SU-DHL-6 (cell line): ENCODE data around the gene FBXO11.

Experiments used
- H2AFZ ChIP-seq: fragments of 200-600 bp; sonication (generic); 2 replicates; pipeline ENCODE4 v1.6.1; 2014; ENCODE audit warnings: low read depth, mild to moderate bottlenecking, moderate library complexity, mixed read lengths, antibody characterized with exemption, low read length; ENCODE audit not compliant: severe bottlenecking
- H3F3A ChIP-seq: fragments of 200-600 bp; shearing (Covaris generic); 2 replicates; pipeline ENCODE4 v1.6.0; 2016; ENCODE audit warnings: antibody characterized with exemption, mild to moderate bottlenecking; ENCODE audit not compliant: insufficient read depth
- H3K27ac ChIP-seq: fragments of 200-600 bp; sonication (generic); 2 replicates; pipeline ENCODE4 v1.5.1; 2016; ENCODE audit warnings: low read depth, mild to moderate bottlenecking, low read length, moderate library complexity, mixed read lengths
- H3K27me3 ChIP-seq: fragments of 200-600 bp; sonication (generic), shearing (Covaris generic); 2 replicates; pipeline ENCODE4 v1.6.0; 2014; ENCODE audit warnings: mild to moderate bottlenecking, low read length
- H3K36me3 ChIP-seq: fragments of 200-600 bp; sonication (generic); 2 replicates; pipeline ENCODE4 v1.6.1; 2014; ENCODE audit warnings: mild to moderate bottlenecking, low read length, mixed read lengths
- H3K4me2 ChIP-seq: fragments of 300-600, 200-600 bp; shearing (Covaris generic), sonication (generic); 2 replicates; pipeline ENCODE4 v1.6.0; 2014; ENCODE audit warnings: low read length, low read depth, mild to moderate bottlenecking; ENCODE audit not compliant: poor library complexity, severe bottlenecking
- H3K4me3 ChIP-seq: fragments of 200-600 bp; sonication (generic); 2 replicates; pipeline ENCODE4 v1.5.1; 2014; ENCODE audit warnings: antibody characterized with exemption, low read length, mild to moderate bottlenecking, mixed read lengths; ENCODE audit not compliant: insufficient read depth, poor library complexity, severe bottlenecking
- H3K79me2 ChIP-seq: fragments of 200-600 bp; sonication (generic); 2 replicates; pipeline ENCODE4 v1.6.1; 2014; ENCODE audit warnings: mild to moderate bottlenecking, low read length, moderate library complexity; ENCODE audit not compliant: insufficient read depth
- H3K9ac ChIP-seq: fragments of 200-600 bp; sonication (generic); 2 replicates; pipeline ENCODE4 v1.7.0; 2014; ENCODE audit warnings: mild to moderate bottlenecking, low read length
- H3K9me2 ChIP-seq: fragments of 200-600 bp; sonication (generic); replicated peaks from 2 replicates; pipeline ENCODE4 v1.6.1; 2014; ENCODE audit warnings: low read length; ENCODE audit not compliant: insufficient read depth
- H3K9me3 ChIP-seq: fragments of 200-600 bp; sonication (generic); 2 replicates; pipeline ENCODE4 v1.6.1; 2014; ENCODE audit warnings: low read length, mixed read lengths; ENCODE audit not compliant: insufficient read depth
- H4K20me1 ChIP-seq: fragments of 200-600 bp; sonication (generic); 2 replicates; pipeline ENCODE4 v1.6.1; 2014; ENCODE audit warnings: low read depth, mild to moderate bottlenecking, antibody characterized with exemption, low read length, moderate library complexity, mixed read lengths
- EZH2phosphoT487 ChIP-seq: fragments of 200-600 bp; sonication (generic), shearing (Covaris generic); conservative IDR thresholded peaks from 2 replicates; pipeline ENCODE4 v1.6.1; 2018; ENCODE audit warnings: mild to moderate bottlenecking, antibody characterized with exemption, low read length, moderate library complexity, mixed read lengths
- TF ChIP-seq, protein P1 (sequence below): fragments of 200-600 bp; sonication (generic); IDR thresholded peaks from one replicate; pipeline ENCODE4 v1.5.1; 2017; ENCODE audit warnings: antibody characterized with exemption, mild to moderate bottlenecking, low read length, moderate library complexity; ENCODE audit not compliant: insufficient read depth, poor library complexity, severe bottlenecking

FBXO11 gene

DNA sequence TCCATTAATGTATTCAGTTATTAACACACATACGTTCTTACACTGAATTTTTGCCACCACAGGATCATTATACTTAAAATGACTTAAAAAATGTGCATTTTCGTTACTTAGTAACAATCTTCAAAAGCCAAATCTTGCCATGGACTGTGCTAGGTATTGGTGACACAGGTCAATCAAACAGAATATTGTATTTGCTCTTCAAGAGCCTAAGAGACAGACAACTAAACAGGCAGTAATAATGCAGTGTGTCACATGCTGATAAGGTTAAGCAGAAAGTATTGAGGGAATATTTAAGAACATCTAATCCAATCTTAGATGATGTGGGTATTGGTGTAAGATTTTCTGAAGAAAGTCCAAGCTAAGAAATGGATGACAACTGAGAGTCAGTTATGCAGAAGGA, 56.9 kb downstream of the FBXO11 start:
- Histone ChIP-seq H3F3A (0 out of 2 replicates have a peak, but pooled peaks cover 5% of the 10 kb centered on the region), H2AFZ (no peak overlapping the region), H3K9me2 (no peaks in the 10 kb centered on the region), H3K9ac (no peak overlapping the region), H3K36me3 (no peaks in the 10 kb centered on the region), H3K9me3 (no peaks in the 10 kb centered on the region), H3K4me3 (no peak overlapping the region), H4K20me1 (peaks cover 16% of the 10 kb centered on the region), H3K27me3 (no peaks in the 10 kb centered on the region), H3K27ac (no peak overlapping the region), H3K79me2 (peaks cover 98% of the 10 kb centered on the region), H3K4me2 (no peak overlapping the region)
- TF ChIP-seq, protein P1, sequence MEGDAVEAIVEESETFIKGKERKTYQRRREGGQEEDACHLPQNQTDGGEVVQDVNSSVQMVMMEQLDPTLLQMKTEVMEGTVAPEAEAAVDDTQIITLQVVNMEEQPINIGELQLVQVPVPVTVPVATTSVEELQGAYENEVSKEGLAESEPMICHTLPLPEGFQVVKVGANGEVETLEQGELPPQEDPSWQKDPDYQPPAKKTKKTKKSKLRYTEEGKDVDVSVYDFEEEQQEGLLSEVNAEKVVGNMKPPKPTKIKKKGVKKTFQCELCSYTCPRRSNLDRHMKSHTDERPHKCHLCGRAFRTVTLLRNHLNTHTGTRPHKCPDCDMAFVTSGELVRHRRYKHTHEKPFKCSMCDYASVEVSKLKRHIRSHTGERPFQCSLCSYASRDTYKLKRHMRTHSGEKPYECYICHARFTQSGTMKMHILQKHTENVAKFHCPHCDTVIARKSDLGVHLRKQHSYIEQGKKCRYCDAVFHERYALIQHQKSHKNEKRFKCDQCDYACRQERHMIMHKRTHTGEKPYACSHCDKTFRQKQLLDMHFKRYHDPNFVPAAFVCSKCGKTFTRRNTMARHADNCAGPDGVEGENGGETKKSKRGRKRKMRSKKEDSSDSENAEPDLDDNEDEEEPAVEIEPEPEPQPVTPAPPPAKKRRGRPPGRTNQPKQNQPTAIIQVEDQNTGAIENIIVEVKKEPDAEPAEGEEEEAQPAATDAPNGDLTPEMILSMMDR, result no peak

DNA sequence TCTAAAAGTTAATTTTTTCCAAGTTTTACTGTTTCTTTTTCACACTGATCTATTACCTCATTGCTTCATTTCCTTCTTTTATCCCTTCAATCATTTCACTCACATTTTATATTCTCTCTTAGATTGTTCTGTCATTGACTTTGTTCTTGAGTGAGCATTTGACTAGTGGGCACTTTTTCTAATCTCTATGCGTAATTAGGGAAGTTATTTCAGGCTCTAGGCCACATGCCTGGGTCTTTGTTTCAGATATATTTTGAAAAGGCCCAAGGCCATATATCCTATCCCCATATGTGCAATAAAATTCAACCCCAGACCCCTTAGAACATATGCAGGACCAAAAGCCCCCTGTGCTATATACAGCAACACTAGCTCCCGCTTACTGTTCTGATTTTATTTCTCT, 62.1 kb downstream of the FBXO11 start:
- Histone ChIP-seq H3K79me2 (peaks cover 86% of the 10 kb centered on the region), H3K4me2 (no peak overlapping the region), H3K9ac (no peak overlapping the region)

DNA sequence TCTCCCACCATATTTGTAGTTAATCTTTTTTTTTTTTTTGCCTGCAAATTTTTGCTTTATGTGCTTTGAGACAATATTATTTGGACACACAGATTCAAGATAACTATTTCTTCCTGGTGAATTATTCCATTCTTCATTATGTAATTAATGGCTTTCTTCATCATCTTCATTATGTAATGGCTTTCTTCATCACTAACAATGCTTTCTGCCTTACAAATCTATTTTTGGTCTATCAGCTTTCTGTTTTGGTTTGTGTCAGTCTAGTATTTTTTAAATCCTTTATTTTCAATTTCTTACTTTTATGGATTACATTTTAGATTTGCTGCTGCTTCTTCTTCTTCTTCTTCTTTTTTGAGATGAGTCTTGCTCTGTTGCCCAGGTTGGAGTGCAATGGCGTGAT, 62.9 kb downstream of the FBXO11 start:
- Histone ChIP-seq H3K27ac (no peak overlapping the region), H3K79me2 (peaks cover 78% of the 10 kb centered on the region), H3F3A (no peaks in the 10 kb centered on the region), H4K20me1 (peaks cover 11% of the 10 kb centered on the region), H3K9me2 (no peaks in the 10 kb centered on the region), H3K27me3 (no peaks in the 10 kb centered on the region), H3K36me3 (peaks cover 13% of the 10 kb centered on the region), H3K9me3 (no peaks in the 10 kb centered on the region), H3K9ac (no peak overlapping the region), H3K4me3 (no peak overlapping the region), H3K4me2 (no peak overlapping the region), H2AFZ (no peak overlapping the region)
- TF ChIP-seq, protein P1, result no peak
- no peak for TF ChIP-seq EZH2phosphoT487

More for the DNA sequence above, 62.1 kb downstream of the FBXO11 start:
- Histone ChIP-seq H3K36me3 (0 out of 2 replicates have a peak, but pooled peaks cover 5% of the 10 kb centered on the region), H3K27me3 (no peaks in the 10 kb centered on the region), H2AFZ (no peak overlapping the region), H3K4me3 (no peak overlapping the region), H3K9me3 (no peaks in the 10 kb centered on the region), H3K9me2 (no peaks in the 10 kb centered on the region), H3F3A (no peaks in the 10 kb centered on the region), H3K27ac (no peak overlapping the region), H4K20me1 (peaks cover 11% of the 10 kb centered on the region)
- no peak for TF ChIP-seq EZH2phosphoT487
- TF ChIP-seq, protein P1, result no peak

DNA sequence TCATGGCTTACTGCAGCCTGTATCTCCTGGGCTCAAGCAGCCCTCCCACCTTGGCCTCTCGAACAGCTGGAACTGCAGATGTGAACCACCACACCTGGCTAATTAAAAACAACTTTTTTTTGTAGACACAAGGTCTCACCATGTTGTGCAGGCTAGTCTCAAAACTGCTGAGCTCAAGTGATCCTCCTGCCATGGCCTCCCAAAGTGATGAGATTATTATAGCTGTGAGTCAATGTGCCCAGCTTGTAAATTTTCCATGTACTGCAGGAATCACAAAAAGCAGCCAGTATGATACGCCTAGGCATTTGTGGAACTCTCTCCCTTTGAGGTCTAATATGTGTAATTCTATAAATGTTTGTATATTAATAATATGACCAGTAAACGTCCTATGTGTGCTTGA, 63.5 kb downstream of the FBXO11 start:
- Histone ChIP-seq H3K27ac (no peak overlapping the region), H4K20me1 (peaks cover 11% of the 10 kb centered on the region), H3K36me3 (peaks cover 16% of the 10 kb centered on the region), H3F3A (no peaks in the 10 kb centered on the region), H3K79me2 (peaks cover 73% of the 10 kb centered on the region), H3K27me3 (no peaks in the 10 kb centered on the region), H2AFZ (no peak overlapping the region), H3K4me2 (no peak overlapping the region), H3K4me3 (no peak overlapping the region), H3K9me2 (no peaks in the 10 kb centered on the region), H3K9me3 (no peaks in the 10 kb centered on the region), H3K9ac (no peak overlapping the region)
- no peak for TF ChIP-seq EZH2phosphoT487
- TF ChIP-seq, protein P1, result no peak
